ENCODE data around the gene HS2ST1. TPM values are rescaled to one million over a fixed set of nuclear protein-coding genes. Genes with fewer than 3 reads are reported as not detected.

The HS2ST1 gene
- total RNA-seq, 2 donors from 2014 or later, result 4.5 to 19.0 TPM

DNA sequence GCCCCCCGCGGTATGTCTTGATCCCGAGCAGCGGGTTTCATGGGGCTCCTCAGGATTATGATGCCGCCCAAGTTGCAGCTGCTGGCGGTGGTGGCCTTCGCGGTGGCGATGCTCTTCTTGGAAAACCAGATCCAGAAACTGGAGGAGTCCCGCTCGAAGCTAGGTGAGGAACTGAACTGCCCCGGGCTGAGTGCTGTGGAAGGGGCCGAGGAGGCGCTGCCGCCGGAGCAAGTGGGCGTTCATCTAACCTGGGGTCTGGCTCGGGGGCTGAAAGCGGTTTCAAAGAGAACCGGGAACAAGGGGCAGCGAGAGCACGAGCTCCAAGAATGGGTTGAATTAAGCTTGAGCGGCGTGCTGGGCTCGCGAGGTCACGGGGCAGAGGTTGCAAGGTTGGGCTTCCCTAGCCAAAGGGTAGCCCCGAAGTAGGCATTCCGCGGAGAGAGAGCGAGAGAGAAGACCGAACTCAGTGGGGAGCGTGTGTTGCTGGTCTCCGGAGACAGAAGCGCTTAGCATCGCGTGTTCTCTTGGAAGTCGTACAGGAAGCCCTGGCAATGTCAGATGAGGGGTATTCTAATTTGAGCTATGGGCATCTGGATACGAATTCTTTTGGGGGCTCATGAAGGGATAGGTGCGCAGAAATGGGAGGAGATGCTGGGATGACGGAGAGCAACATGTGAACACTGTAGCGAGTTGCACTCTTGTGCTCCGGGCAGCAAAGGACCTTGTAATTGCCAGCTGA lies 732 bp downstream of the HS2ST1 start:
- Mint-ChIP-seq H3K9me3 (peaks cover 0 to 4% of the 10 kb centered on the region in 2 donors), H3K36me3 (peaks cover 12 to 27% of the 10 kb centered on the region in 2 donors), H3K27ac (no peak overlapping the region)
- DNase-seq (ENCODE audit: low spot score in 2 of 2), result peak; percentile 50 to 66
- peak; percentile 9 to 16 for ATAC-seq

DNA sequence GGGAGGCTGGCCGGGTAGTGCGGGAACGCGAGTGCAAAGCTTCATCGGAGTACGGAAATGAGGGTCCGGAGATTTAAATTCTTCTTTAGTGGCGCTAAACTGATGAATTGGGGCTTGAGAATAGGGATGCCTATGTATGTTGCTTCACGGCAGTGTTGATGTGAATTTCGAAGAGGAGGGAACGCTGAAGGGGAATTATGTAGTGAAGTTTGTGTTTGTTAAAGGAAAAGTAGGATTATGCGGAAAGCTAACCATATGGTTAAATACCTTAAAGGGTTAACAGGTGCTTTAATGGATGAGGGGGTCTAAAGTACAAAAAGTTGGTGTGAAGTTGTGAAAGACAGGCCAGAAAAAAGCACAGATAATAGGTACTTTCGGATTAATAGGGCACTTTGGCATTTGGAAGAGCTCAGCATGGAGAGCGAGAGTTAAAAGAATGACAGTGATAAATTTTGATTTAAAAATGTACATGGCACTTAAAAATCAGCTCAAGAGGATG lies 1.4 kb downstream of the HS2ST1 start:
- DNase-seq (ENCODE audit: low spot score in 2 of 2) (no peak), ATAC-seq (no peak)
- H3K36me3 Mint-ChIP-seq, result peaks cover 9 to 20% of the 10 kb centered on the region in 2 donors
- H3K27ac Mint-ChIP-seq, result no peak overlapping the region
- peaks cover 0 to 1% of the 10 kb centered on the region in 2 donors for H3K9me3 Mint-ChIP-seq

- Mint-ChIP-seq H3K27ac (no peak overlapping the region), H3K36me3 (peaks cover 8 to 11% of the 10 kb centered on the region in 2 donors), H3K9me3 (no peaks in the 10 kb centered on the region)
- ATAC-seq (no peak), DNase-seq (ENCODE audit: low spot score in 2 of 2) (no peak)
Measured at GRCh38 chr1:86916752-86917151, 2.3 kb downstream of the HS2ST1 start.

GRCh38 chr1:86922445-86922844 lies 8.0 kb downstream of the HS2ST1 start:
- H3K36me3 Mint-ChIP-seq, result peaks cover 33 to 44% of the 10 kb centered on the region in 2 donors
- H3K27ac Mint-ChIP-seq, result peak overlapping the region in 1 of 2 donors; percentile 90
- ATAC-seq (no peak), DNase-seq (ENCODE audit: low spot score in 2 of 2) (no peak)
- peaks cover 13 to 19% of the 10 kb centered on the region in 2 donors for H3K9me3 Mint-ChIP-seq

DNA sequence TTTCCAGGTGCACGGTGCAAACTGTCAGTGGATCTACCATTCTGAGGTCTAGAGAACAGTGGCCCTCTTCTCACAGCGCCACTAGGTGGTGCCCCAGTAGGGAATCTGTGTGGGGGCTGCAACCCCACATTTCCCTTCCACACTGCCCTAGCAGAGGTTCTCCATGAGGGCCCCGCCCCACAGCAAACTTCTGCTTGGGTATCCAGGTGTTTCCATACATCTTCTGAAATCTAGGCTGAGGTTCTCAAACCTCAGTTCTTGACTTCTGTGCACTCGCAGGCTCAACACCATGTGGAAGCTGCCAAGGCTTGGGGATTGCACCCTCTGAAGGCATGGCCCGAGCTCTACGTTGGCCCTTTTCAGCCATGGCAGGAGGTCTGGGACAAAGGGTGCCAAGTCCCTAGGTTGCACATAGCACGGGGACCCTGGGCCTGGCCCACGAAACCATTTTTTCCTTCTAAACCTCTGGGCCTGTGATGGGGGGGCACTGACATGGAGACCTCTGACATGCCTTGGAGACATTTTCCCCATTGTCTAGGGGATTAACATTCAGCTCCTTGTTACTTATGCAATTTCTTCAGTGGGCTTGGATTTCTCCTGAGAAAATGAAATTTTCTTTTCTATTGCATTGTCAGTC lies 10.0 kb downstream of the HS2ST1 start:
- Mint-ChIP-seq H3K9me3 (peaks cover 13 to 19% of the 10 kb centered on the region in 2 donors), H3K27ac (no peak overlapping the region), H3K36me3 (peaks cover 33 to 44% of the 10 kb centered on the region in 2 donors)
- DNase-seq (ENCODE audit: low spot score in 2 of 2) (no peak), ATAC-seq (no peak)

GRCh38 chr1:86925742-86926141 lies 11.3 kb downstream of the HS2ST1 start:
- no peak for ATAC-seq
- H3K36me3 Mint-ChIP-seq, result peaks cover 33 to 44% of the 10 kb centered on the region in 2 donors
- peaks cover 13 to 19% of the 10 kb centered on the region in 2 donors for H3K9me3 Mint-ChIP-seq
- no peak overlapping the region for H3K27ac Mint-ChIP-seq
- no peak for DNase-seq (ENCODE audit: low spot score in 2 of 2)

- H3K36me3 Mint-ChIP-seq, result peaks cover 29 to 44% of the 10 kb centered on the region in 2 donors
- DNase-seq (ENCODE audit: low spot score in 2 of 2) (no peak), ATAC-seq (no peak)
- H3K9me3 Mint-ChIP-seq, result peaks cover 13 to 19% of the 10 kb centered on the region in 2 donors
- H3K27ac Mint-ChIP-seq, result no peak overlapping the region
Measured at GRCh38 chr1:86926883-86927282, 12.4 kb downstream of the HS2ST1 start.

- H3K36me3 Mint-ChIP-seq, result peaks cover 18 to 25% of the 10 kb centered on the region in 2 donors
- H3K9me3 Mint-ChIP-seq, result peaks cover 4 to 11% of the 10 kb centered on the region in 2 donors
- no peak overlapping the region for H3K27ac Mint-ChIP-seq
- ATAC-seq (no peak), DNase-seq (ENCODE audit: low spot score in 2 of 2) (no peak)
Measured at GRCh38 chr1:86928819-86929218, 14.4 kb downstream of the HS2ST1 start.

DNA sequence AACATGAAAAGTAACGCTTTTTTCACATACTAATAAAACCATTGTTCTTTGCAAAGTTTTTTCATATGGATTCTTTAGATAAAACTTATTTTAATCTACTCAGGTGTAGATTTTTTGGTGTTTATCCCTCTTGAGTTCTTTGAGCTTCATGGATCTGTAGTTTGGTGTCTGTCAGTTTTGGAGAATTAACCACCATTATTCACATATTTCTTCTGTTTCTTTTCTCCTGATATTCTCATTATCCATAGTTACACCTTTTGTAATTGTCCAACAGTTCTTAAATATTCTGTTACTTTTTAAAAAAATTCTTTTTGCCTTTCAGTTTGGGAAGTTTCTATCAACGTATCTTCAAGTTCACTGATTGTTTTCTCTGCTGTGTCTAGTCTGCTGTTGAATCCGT lies 18.6 kb downstream of the HS2ST1 start:
- no peak for ATAC-seq
- no peak for DNase-seq (ENCODE audit: low spot score in 2 of 2)
- H3K9me3 Mint-ChIP-seq, result no peaks in the 10 kb centered on the region
- no peaks in the 10 kb centered on the region for H3K36me3 Mint-ChIP-seq
- no peak overlapping the region for H3K27ac Mint-ChIP-seq

GRCh38 chr1:86933562-86934377 lies 19.3 kb downstream of the HS2ST1 start:
- Mint-ChIP-seq H3K27ac (no peak overlapping the region), H3K36me3 (peaks cover 0 to 6% of the 10 kb centered on the region in 2 donors)
- peak in 1 of 2 donors; percentile 56 for ATAC-seq

GRCh38 chr1:86938450-86938849 lies 24.0 kb downstream of the HS2ST1 start:
- H3K27ac Mint-ChIP-seq, result no peak overlapping the region
- ATAC-seq (no peak), DNase-seq (ENCODE audit: low spot score in 2 of 2) (no peak)
- H3K36me3 Mint-ChIP-seq, result peaks cover 0 to 6% of the 10 kb centered on the region in 2 donors
- H3K9me3 Mint-ChIP-seq, result no peaks in the 10 kb centered on the region

More at GRCh38 chr1:86933562-86934377, 19.3 kb downstream of the HS2ST1 start:
- H3K9me3 Mint-ChIP-seq, result no peaks in the 10 kb centered on the region
- no peak for DNase-seq (ENCODE audit: low spot score in 2 of 2)

DNA sequence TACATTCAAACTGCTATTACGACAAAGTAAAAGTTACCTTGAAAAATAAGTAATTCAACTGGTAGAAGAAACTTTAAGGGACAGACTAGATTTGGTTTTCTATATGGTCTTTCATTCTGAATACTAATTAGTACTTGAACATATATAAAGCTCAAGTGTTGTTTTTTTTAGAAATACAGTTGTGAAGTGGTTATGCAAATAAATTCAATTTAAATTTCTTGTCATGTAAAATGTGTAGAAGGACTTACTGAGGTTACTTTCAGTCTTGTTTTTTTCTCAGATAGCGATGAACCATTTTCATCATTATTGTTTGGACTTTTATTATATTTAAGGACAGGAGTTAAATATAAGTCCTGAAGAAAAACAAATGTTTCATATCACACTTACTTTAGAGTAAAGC lies 24.4 kb downstream of the HS2ST1 start:
- no peaks in the 10 kb centered on the region for H3K9me3 Mint-ChIP-seq

GRCh38 chr1:86939406-86939805 lies 25.0 kb downstream of the HS2ST1 start:
- H3K27ac Mint-ChIP-seq, result no peak overlapping the region
- DNase-seq (ENCODE audit: low spot score in 2 of 2), result no peak
- no peak for ATAC-seq
- H3K9me3 Mint-ChIP-seq, result no peaks in the 10 kb centered on the region
- H3K36me3 Mint-ChIP-seq, result peaks cover 0 to 6% of the 10 kb centered on the region in 2 donors

More for the DNA sequence above, 24.4 kb downstream of the HS2ST1 start:
- DNase-seq (ENCODE audit: low spot score in 2 of 2), result no peak
- ATAC-seq, result no peak
- Mint-ChIP-seq H3K36me3 (peaks cover 0 to 6% of the 10 kb centered on the region in 2 donors), H3K27ac (no peak overlapping the region)

DNA sequence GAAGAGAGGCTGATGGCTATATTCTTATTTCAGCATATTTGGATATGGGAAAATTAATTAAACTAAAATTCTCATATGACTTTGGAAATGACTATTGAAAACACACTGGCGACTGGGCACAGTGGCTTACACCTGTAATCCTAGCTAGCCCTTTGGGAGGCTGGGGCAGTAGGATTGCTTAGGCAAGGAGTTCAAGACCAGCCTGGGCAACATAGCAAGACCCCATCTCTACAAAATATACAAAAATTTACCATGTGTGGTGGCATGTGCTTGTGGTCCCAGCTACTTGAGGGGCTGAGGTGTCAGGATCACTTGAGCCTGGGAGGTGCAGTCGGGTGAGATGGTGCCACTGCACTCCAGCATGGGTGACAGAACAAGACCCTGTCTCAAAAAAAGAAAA lies 26.2 kb downstream of the HS2ST1 start:
- Mint-ChIP-seq H3K9me3 (no peaks in the 10 kb centered on the region), H3K36me3 (peaks cover 0 to 6% of the 10 kb centered on the region in 2 donors), H3K27ac (no peak overlapping the region)
- ATAC-seq (no peak), DNase-seq (ENCODE audit: low spot score in 2 of 2) (no peak)

DNA sequence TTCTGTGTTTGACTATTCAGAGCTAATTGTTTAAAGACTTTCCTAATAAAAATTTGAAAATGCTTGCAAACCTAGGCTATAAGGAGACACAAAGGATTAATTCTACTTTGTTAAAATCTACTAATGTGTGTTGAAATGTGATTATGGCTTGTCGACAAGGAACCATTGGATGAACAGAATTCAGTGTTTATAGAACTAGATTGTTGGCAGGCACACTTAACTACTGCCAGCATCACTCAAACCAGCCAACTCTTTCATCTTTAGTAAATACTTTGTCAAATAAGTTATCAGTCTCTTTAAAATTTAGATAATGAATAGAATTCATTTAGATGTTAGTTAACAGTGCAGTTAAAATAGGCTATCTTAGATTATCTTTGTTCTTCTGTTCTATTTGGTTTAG lies 27.6 kb downstream of the HS2ST1 start:
- H3K27ac Mint-ChIP-seq, result no peak overlapping the region
- ATAC-seq (no peak), DNase-seq (ENCODE audit: low spot score in 2 of 2) (no peak)
- peaks cover 0 to 6% of the 10 kb centered on the region in 2 donors for H3K36me3 Mint-ChIP-seq
- H3K9me3 Mint-ChIP-seq, result no peaks in the 10 kb centered on the region

DNA sequence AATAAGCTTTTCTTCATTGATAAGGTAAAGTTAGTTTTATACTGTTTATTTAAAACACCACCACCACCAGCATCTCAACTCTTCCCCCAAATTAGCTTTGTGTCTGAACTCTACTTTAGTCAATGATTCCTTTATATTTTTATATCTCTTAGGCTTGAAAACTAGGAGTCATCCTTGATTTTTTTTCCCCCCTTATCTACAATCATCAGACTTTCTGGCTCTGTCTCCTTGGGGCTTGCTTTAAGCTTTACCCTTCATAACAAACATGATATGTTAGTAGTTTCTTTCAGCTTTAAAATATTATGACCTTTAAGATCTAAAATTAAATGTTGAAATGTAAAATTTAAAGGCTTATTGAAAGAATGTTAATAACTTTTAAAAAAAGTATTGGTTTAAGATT lies 28.3 kb downstream of the HS2ST1 start:
- ATAC-seq (no peak), DNase-seq (ENCODE audit: low spot score in 2 of 2) (no peak)
- H3K36me3 Mint-ChIP-seq, result peaks cover 0 to 6% of the 10 kb centered on the region in 2 donors
- H3K9me3 Mint-ChIP-seq, result no peaks in the 10 kb centered on the region
- H3K27ac Mint-ChIP-seq, result no peak overlapping the region

GRCh38 chr1:86948212-86948611 lies 33.8 kb downstream of the HS2ST1 start:
- DNase-seq (ENCODE audit: low spot score in 2 of 2) (no peak), ATAC-seq (no peak)
- H3K36me3 Mint-ChIP-seq, result no peaks in the 10 kb centered on the region
- H3K9me3 Mint-ChIP-seq, result no peaks in the 10 kb centered on the region
- H3K27ac Mint-ChIP-seq, result no peak overlapping the region

All from activated naive CD4-positive, alpha-beta T cell treated with anti-CD3 and anti-CD28 coated beads, Interleukin-2, amount 50 U/mL, for 72 hours (primary cell).